GM12891 (cell line): ENCODE data around the gene NRBP1.
A peak's percentile ranks its signal among the peaks of the same experiment; 100 is the strongest.

Source experiments
- POLR2A ChIP-seq: IDR thresholded peaks from 2 replicates; pipeline ENCODE4 v1.6.1; 2011; ENCODE audit warnings: low read depth, low read length, control low read depth
- POLR2AphosphoS5 ChIP-seq: IDR thresholded peaks from 2 replicates; pipeline ENCODE4 v1.6.1; 2011; ENCODE audit warnings: low read depth, low read length, control low read depth
- POU2F2 ChIP-seq: IDR thresholded peaks from 2 replicates; pipeline ENCODE4 v1.6.1; 2011; ENCODE audit warnings: low read depth, mild to moderate bottlenecking, control low read depth, low read length, moderate library complexity

DNA sequence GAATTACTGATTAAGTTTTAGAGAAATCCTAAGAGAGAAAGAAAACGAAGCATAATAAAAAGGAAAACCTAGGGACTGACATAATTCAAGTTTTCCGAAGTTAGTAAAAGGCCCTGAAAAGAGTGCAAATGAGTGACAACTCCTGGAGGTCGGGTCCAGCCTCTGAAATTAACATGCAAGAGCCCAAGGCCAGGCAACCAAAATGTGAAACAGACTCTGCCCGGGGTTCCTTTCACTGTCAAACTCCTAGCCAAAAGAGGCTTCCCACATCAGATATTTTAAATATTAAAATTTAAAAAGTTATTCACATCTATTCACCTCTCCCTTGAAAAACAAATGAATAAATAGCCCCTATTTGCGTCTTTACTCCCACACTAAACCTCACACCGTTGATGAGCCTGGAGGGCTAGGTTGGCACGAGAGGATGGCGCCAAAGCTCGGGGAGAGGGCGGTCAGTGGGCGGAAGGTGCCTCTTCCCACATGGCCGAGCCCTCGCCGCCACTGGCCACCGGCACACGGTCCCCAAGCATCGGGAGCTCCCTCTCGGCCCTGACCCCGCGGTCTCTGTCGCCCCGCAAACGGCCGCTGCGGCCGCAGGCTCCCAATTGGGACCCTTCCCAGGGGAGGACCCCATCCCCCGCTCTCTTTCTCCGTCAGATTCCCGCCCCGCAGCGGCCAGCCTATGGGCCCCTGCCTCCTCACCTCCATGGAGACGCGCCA lies 19.7 kb upstream of the NRBP1 start:
- TF ChIP-seq POU2F2, result peak; percentile 11; the same call in 1 of the 2 replicates
- no peak; the same call in 1 of the 2 replicates for TF ChIP-seq POLR2A
- no peak for TF ChIP-seq POLR2AphosphoS5
